GM18499 (cell line): ENCODE measurements around the gene TSPY9.
"Not testable (repeated sequence)": the region's sequence is repeated elsewhere in the genome, so short reads cannot be mapped to it uniquely, and the experiment has no call there.

Source experiments
- ATAC-seq: cut with Tn5 transposase; IDR thresholded peaks from one replicate; pipeline ENCODE4 v1.9.1; 2021; ENCODE audit warnings: moderate number of reproducible peaks; ENCODE audit not compliant: insufficient read depth, unreplicated experiment

TSPY9 gene, protein sequence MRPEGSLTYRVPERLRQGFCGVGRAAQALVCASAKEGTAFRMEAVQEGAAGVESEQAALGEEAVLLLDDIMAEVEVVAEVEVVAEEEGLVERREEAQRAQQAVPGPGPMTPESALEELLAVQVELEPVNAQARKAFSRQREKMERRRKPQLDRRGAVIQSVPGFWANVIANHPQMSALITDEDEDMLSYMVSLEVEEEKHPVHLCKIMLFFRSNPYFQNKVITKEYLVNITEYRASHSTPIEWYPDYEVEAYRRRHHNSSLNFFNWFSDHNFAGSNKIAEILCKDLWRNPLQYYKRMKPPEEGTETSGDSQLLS

DNA sequence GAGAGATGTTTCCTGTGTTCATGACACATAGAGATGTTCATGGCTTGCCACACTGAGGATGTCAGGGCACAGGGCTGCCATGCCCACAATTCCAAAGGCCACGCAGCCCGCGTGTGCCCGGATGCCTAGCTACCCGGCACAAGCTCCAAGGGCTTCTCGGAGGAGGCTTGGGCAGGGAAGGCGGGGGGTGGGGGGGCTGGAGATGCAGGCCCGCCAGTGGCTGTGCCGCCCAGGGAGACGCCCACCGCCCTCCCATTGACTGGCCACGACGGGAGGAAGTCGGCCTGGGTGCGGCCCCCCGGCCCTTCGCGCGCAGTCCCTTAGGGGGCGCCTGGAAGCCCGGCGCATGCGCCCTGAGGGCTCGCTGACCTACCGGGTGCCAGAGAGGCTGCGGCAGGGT is at the start of gene TSPY9:
TSPY9 (plus strand) TSS at position 301 of the 400 bp plus-strand sequence; CDS start at position 347, 46 bp downstream.
- ATAC-seq, result not testable (repeated sequence)

DNA sequence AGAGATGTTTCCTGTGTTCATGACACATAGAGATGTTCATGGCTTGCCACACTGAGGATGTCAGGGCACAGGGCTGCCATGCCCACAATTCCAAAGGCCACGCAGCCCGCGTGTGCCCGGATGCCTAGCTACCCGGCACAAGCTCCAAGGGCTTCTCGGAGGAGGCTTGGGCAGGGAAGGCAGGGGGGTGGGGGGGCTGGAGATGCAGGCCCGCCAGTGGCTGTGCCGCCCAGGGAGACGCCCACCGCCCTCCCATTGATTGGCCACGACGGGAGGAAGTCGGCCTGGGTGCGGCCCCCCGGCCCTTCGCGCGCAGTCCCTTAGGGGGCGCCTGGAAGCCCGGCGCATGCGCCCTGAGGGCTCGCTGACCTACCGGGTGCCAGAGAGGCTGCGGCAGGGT is 20.4 kb upstream of the TSPY9 start, which contains the start of gene TSPY1:
TSPY1 (plus strand) TSS at position 301 of the 400 bp plus-strand sequence; CDS start at position 347, 46 bp downstream.
- not testable (repeated sequence) for ATAC-seq

DNA sequence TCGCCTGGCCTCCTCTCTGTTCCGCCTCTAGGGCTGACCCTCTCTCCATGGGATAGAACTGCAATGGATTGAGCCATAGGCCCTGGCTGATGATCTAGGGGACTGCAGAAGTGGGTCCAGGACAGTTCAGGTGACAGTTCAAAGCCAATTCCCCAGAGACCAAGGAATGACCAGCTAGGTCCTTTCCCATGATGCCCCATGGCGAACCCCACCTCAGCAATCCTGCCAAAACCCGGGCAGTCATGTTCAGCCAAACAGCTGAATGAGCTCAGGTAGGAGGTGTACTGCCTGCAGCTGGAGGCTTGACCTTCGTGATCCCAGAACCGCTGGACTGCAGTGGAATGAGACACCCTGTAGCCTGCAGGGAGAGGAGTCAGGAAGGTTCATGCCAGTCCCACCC is 17.3 kb downstream of the TSPY9 start:
- not testable (repeated sequence) for ATAC-seq

DNA sequence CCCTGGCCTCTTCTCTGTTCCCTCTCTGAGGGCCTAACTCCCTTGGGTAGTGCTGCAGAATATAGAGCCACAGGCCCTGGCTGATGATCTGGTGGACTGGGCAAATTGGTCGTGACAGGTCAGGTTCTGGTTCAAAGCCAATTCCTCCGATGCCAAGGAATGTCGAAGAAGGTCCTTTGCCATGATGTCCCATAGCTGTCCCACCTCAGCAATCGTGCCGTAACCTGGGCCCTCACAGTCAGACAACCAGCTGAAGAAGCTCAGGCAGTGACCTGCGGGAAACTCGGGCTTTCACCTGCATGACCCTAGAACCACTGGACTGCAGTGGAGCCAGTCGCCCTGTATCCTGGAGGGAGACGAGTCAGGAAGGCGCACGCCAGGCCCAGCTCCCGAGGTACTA is 29.2 kb downstream of the TSPY9 start:
- not testable (repeated sequence) for ATAC-seq

DNA sequence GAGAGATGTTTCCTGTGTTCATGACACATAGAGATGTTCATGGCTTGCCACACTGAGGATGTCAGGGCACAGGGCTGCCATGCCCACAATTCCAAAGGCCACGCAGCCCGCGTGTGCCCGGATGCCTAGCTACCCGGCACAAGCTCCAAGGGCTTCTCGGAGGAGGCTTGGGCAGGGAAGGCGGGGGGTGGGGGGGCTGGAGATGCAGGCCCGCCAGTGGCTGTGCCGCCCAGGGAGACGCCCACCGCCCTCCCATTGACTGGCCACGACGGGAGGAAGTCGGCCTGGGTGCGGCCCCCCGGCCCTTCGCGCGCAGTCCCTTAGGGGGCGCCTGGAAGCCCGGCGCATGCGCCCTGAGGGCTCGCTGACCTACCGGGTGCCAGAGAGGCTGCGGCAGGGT is 40.5 kb downstream of the TSPY9 start, which contains the start of gene TSPY10:
TSPY10 (plus strand) TSS at position 301 of the 400 bp plus-strand sequence; CDS start at position 347, 46 bp downstream.
- not testable (repeated sequence) for ATAC-seq
